GM21423 (cell line): ENCODE data around the gene DSCAM.
"Not testable (repeated sequence)": the region's sequence is repeated elsewhere in the genome, so short reads cannot be mapped to it uniquely, and the experiment has no call there.

Source experiments
- ATAC-seq: cut with Tn5 transposase; IDR thresholded peaks from one replicate; pipeline ENCODE4 v1.9.1; 2021; ENCODE audit warnings: mild to moderate bottlenecking, moderate library complexity; ENCODE audit not compliant: unreplicated experiment

DSCAM gene

GRCh38 chr21:40270047-40270446 lies 576.9 kb downstream of the DSCAM start:
- ATAC-seq, result no peak

GRCh38 chr21:40269239-40269638 lies 577.7 kb downstream of the DSCAM start:
- ATAC-seq, result no peak

- not testable (repeated sequence) for ATAC-seq
Measured at GRCh38 chr21:40258456-40258855, 588.5 kb downstream of the DSCAM start.

- no peak for ATAC-seq
Measured at GRCh38 chr21:40257342-40257741, 589.6 kb downstream of the DSCAM start.

GRCh38 chr21:40255518-40256444 lies 591.2 kb downstream of the DSCAM start:
- no peak for ATAC-seq

- no peak for ATAC-seq
Measured at GRCh38 chr21:40254540-40255465, 592.2 kb downstream of the DSCAM start.

GRCh38 chr21:40253112-40253511 lies 593.8 kb downstream of the DSCAM start:
- no peak for ATAC-seq

GRCh38 chr21:40250514-40251294 lies 596.3 kb downstream of the DSCAM start:
- no peak for ATAC-seq

GRCh38 chr21:40244981-40245380 lies 602.0 kb downstream of the DSCAM start:
- no peak for ATAC-seq

GRCh38 chr21:40243685-40244084 lies 603.3 kb downstream of the DSCAM start:
- no peak for ATAC-seq

- no peak for ATAC-seq
Measured at GRCh38 chr21:40242586-40243265, 604.2 kb downstream of the DSCAM start.

- ATAC-seq, result no peak
Measured at GRCh38 chr21:40235528-40235927, 611.4 kb downstream of the DSCAM start.

GRCh38 chr21:40231979-40232378 lies 615.0 kb downstream of the DSCAM start:
- ATAC-seq, result no peak

GRCh38 chr21:40227096-40227495 lies 619.9 kb downstream of the DSCAM start:
- no peak for ATAC-seq

- no peak for ATAC-seq
Measured at GRCh38 chr21:40215941-40216340, 631.0 kb downstream of the DSCAM start.

GRCh38 chr21:40210251-40210650 lies 636.7 kb downstream of the DSCAM start:
- ATAC-seq, result no peak

- no peak for ATAC-seq
Measured at GRCh38 chr21:40208948-40209345, 638.0 kb downstream of the DSCAM start.

- no peak for ATAC-seq
Measured at GRCh38 chr21:40208206-40208947, 638.6 kb downstream of the DSCAM start.

- ATAC-seq, result no peak
Measured at GRCh38 chr21:40200946-40201345, 646.0 kb downstream of the DSCAM start.

GRCh38 chr21:40200126-40200525 lies 646.8 kb downstream of the DSCAM start:
- no peak for ATAC-seq
